ENCODE results near the gene XIRP2.

XIRP2 gene, protein sequence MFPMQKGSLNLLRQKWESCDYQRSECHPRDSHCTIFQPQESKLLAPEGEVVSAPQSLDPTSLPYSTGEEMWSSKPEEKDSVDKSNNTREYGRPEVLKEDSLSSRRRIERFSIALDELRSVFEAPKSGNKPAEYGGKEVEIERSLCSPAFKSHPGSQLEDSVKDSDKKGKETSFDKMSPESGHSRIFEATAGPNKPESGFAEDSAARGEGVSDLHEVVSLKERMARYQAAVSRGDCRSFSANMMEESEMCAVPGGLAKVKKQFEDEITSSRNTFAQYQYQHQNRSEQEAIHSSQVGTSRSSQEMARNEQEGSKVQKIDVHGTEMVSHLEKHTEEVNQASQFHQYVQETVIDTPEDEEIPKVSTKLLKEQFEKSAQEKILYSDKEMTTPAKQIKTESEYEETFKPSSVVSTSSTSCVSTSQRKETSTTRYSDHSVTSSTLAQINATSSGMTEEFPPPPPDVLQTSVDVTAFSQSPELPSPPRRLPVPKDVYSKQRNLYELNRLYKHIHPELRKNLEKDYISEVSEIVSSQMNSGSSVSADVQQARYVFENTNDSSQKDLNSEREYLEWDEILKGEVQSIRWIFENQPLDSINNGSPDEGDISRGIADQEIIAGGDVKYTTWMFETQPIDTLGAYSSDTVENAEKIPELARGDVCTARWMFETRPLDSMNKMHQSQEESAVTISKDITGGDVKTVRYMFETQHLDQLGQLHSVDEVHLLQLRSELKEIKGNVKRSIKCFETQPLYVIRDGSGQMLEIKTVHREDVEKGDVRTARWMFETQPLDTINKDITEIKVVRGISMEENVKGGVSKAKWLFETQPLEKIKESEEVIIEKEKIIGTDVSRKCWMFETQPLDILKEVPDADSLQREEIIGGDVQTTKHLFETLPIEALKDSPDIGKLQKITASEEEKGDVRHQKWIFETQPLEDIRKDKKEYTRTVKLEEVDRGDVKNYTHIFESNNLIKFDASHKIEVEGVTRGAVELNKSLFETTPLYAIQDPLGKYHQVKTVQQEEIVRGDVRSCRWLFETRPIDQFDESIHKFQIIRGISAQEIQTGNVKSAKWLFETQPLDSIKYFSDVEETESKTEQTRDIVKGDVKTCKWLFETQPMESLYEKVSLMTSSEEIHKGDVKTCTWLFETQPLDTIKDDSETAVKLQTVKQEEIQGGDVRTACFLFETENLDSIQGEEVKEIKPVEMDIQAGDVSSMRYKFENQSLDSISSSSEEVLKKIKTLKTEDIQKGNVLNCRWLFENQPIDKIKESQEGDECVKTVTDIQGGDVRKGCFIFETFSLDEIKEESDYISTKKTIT (N-terminal part only)

DNA sequence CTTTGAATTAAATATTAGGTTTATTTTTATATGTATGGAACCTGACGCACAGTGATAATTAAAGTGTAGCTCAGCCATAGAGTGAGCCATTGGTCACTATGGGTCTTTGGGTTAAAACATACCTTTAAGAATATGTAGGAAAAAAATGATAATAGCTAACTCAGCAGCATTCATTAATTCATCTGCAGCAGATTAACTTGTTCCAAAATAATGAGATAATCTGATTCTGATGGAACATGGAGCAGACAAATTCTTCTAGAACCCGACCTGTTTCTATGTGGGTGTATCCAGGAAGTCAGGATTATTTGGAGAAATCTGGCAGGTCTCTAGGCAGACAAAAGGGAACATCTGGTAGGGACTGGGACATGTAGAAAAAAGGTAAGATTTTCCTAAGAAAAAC lies at the start of gene XIRP2:
XIRP2 (plus strand) TSS at position 301 of the 400 bp plus-strand sequence. CDS start 15,003 bp downstream, outside the sequence.
- TF ChIP-seq, protein P1, sequence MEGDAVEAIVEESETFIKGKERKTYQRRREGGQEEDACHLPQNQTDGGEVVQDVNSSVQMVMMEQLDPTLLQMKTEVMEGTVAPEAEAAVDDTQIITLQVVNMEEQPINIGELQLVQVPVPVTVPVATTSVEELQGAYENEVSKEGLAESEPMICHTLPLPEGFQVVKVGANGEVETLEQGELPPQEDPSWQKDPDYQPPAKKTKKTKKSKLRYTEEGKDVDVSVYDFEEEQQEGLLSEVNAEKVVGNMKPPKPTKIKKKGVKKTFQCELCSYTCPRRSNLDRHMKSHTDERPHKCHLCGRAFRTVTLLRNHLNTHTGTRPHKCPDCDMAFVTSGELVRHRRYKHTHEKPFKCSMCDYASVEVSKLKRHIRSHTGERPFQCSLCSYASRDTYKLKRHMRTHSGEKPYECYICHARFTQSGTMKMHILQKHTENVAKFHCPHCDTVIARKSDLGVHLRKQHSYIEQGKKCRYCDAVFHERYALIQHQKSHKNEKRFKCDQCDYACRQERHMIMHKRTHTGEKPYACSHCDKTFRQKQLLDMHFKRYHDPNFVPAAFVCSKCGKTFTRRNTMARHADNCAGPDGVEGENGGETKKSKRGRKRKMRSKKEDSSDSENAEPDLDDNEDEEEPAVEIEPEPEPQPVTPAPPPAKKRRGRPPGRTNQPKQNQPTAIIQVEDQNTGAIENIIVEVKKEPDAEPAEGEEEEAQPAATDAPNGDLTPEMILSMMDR (IDR thresholded peaks at IDR 0.05), result no peak
- TF ChIP-seq ZFX (IDR thresholded peaks at IDR 0.05; ENCODE audit: borderline replicate concordance), result no peak
- H3K27ac ChIP-seq, result no peak within 1 kb of the TSS

DNA sequence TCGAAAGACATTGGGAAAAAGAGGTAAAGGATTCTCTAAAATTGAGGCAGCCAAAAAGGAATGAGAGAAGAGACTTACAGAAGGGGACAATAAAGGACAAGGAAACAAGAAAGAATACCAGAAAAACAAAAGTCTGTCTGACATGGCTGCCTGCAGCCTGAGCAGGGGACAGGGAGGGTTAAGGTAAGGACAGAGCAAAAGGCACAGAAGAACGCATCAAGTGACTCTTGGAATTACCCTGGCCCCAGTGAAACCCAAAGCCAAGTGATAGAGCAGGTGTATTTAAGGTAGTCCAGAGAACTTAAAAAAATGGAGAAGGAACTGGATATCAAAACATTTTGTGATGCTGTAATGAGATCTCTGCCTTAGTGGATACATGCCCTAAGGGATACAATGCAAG lies 47.1 kb upstream of the XIRP2 start:
- TF ChIP-seq ZFX (IDR thresholded peaks at IDR 0.05; ENCODE audit: borderline replicate concordance), result no peak
- TF ChIP-seq, protein P1 (IDR thresholded peaks at IDR 0.05), result no peak
- no peak overlapping the region for H3K27ac ChIP-seq

DNA sequence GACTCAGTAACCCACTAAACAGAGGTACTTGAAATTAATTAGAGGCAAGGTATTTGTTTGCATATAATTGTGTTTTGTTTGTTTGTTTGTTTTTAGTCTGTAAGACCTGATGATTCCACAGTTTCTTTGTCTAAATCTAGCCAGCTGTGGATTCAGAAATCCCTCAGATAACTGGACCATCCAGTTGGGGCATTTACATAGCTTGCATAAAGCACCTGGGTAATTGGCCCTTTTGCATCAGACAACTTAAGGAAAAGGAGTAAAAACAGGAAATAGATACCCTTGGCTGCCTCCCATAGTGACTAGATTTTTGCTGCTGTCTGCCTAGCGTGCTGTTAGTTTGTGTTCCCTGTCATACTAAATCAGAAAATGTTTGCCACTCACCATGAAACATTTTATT lies 46.6 kb upstream of the XIRP2 start:
- no peak overlapping the region for H3K27ac ChIP-seq
- TF ChIP-seq ZFX (IDR thresholded peaks at IDR 0.05; ENCODE audit: borderline replicate concordance), result no peak
- TF ChIP-seq, protein P1 (IDR thresholded peaks at IDR 0.05), result no peak

DNA sequence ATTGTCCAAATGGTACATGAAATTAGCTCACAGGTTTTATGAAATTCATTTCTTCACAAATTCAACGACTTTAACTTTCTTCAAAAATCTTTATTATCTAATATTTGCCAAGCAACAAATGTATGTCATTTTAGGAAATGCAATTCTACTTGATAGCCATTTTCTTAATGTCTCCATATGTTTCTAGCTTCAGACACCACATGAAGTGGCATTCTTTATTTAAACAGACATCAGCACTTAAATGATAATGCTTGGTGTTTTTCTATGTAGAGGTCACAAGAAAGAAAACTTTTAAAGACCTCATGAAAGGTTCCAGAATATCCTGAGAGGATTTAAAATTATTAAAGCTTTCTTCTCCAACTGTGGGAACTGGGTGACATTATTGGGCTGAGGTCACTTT lies 44.2 kb upstream of the XIRP2 start:
- H3K27ac ChIP-seq, result no peak overlapping the region
- TF ChIP-seq, protein P1 (IDR thresholded peaks at IDR 0.05), result no peak
- TF ChIP-seq ZFX (IDR thresholded peaks at IDR 0.05; ENCODE audit: borderline replicate concordance), result no peak

DNA sequence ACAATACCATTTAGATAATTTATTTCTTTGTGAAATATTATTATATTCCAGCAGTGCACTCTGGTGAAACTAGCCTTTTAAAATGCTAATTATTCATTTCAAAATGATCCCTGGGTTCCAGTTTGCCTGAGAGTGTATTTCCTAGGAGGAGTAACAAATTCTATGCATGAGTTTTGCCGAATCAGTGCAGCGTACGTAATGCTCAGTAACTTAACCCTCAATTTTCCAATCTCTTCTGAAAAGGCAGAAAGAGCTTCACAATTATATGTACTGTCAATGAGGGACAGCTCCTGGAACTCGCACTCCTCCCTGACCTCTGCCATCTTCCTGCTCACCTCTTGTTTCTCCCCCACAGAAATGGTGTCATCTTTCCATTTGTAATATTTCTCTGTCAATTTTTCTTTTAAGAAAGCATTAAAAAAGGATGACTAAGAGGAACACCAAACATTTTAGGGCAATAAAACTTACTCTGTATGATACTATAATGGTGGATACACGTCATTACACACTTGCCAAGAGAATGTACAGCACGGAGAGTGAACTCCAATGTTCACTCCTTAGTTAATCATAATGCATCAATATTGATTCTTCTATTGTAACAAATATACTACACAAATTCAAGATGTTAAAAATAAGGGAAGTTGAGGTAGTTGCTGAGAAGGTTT lies 25.7 kb upstream of the XIRP2 start:
- TF ChIP-seq, protein P1 (IDR thresholded peaks at IDR 0.05), result no peak
- no peak for TF ChIP-seq ZFX (IDR thresholded peaks at IDR 0.05; ENCODE audit: borderline replicate concordance)
- no peak overlapping the region for H3K27ac ChIP-seq

DNA sequence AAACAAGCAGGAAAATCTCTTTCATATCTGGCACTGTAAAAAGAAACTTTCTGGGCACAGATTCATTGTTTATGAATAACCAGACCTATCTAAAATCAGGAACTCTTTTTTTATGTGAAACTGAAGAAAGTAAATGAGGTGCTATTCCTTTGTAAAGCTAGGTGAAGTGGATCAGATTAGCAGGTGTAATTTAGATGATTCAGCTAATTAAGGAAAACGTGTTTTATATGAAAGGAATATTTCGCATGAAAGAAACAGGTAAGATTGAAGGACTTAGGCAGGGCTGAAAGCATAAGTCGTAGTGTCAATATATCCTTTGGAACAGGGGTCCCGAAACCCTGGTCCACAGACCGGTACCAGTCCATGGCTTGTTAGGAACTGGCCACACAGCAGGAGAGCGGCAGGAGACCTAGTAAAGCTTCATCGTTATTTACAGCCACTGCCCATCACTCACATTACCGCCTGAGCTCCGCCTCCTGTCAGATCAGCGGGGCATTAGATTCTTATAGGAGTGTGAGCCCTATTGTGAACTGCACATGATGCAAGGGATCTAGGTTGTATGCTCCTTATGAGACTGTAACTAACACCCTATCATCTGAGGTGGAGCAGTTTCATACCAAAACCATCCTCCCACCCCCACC lies 20.3 kb upstream of the XIRP2 start:
- no peak for TF ChIP-seq ZFX (IDR thresholded peaks at IDR 0.05; ENCODE audit: borderline replicate concordance)
- TF ChIP-seq, protein P1 (IDR thresholded peaks at IDR 0.05), result no peak
- no peak overlapping the region for H3K27ac ChIP-seq
